Activated T-helper 1 cell treated with anti-CD3 and anti-CD28 coated beads, Interleukin-12 subunit alpha, Interleukin-12 subunit beta, Interleukin-2, Interleukin-4 antibody, amounts not matched to agents 30 ng/mL and 10 ng/mL and 1 ng/mL, durations not matched to agents 14 hours and 24 hours and 36 hours (primary cell): ENCODE results near the gene MAST2. TPM values are rescaled to one million over a fixed set of nuclear protein-coding genes. Genes with fewer than 3 reads are reported as not detected.
"Not testable (repeated sequence)": the region's sequence is repeated elsewhere in the genome, so short reads cannot be mapped to it uniquely, and the experiment has no call there.

Experiments
- DNase-seq: peaks from one replicate; pipeline ENCODE4 v3.0.0; 2021; ENCODE audit warnings: low spot score
- H3K27ac Mint-ChIP-seq: one replicate; pipeline ENCODE4 v1.8.0; 2021; ENCODE audit warnings: mild to moderate bottlenecking, mixed read lengths
- H3K27me3 Mint-ChIP-seq: one replicate; pipeline ENCODE4 v1.8.0; 2022; ENCODE audit warnings: mild to moderate bottlenecking, moderate library complexity, mixed read lengths; ENCODE audit not compliant: insufficient read depth
- H3K36me3 Mint-ChIP-seq: one replicate; pipeline ENCODE4 v1.8.0; 2021; ENCODE audit warnings: low read depth, mixed read lengths
- H3K4me1 Mint-ChIP-seq: one replicate; pipeline ENCODE4 v1.8.0; 2021; ENCODE audit warnings: low read depth, mixed read lengths
- H3K4me3 Mint-ChIP-seq: one replicate; pipeline ENCODE4 v1.8.0; 2021; ENCODE audit warnings: mild to moderate bottlenecking, moderate library complexity, mixed read lengths
- H3K9me3 Mint-ChIP-seq: one replicate; pipeline ENCODE4 v1.8.0; 2021; ENCODE audit warnings: mixed read lengths
- intact Hi-C: fragments of 100-400 bp; cut with micrococcal nuclease; formaldehyde crosslinking; loops from one replicate; pipeline ENCODE4 v1.15.1; 2024
- total RNA-seq: library from RNA; stranded (reverse); gene quantifications from 2 replicates; pipeline ENCODE4 v1.2.3, GENCODE V29; 2022

Gene MAST2
- total RNA-seq, 1 donor from 2014 or later, result 32.0 TPM

DNA sequence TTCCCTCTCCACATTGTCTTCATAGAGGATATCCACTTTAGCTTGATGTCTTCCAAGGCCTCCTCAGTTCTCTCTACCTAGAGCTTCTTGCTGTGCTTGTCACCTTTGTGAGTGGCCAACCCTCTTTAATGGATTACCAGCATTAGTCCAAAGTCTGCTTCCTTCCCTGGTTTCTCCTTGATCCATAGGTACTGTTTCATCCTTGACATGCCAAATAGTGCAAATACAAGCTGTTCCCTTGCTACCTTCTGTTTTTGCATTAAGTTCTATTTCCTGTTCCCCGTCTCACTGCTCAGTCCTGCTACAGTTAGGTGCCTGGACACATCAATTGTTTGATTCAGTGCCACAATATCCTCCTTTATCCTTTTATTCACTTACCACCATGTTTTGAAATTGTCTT lies 19.2 kb downstream of the MAST2 start:
- Mint-ChIP-seq H3K9me3 (no peaks in the 10 kb centered on the region), H3K27ac (no peak overlapping the region), H3K4me3 (no peak overlapping the region), H3K4me1 (peaks cover 5% of the 10 kb centered on the region), H3K36me3 (peaks cover 19% of the 10 kb centered on the region), H3K27me3 (no peaks in the 10 kb centered on the region)
- DNase-seq, result no peak
- intact Hi-C loops, result no loop called here

DNA sequence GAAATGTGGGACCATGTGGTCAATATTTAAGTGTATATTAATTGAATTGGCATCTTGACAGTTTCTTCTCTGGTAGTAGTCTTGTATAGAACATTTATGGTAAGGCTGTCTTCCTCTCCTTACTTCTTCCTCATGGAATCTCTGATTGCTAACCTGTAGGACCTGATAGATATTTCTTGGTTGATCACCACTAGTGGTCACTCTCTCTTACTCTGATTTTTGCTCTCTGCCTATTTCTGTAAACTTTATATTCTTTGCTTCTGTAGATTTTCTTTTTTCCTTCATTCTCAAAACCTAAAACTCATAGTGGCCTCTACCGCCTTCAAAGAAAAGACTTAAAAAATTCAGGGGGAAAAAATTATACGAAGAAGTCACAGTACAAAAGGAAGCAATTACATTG lies 21.2 kb downstream of the MAST2 start:
- Mint-ChIP-seq H3K27me3 (no peaks in the 10 kb centered on the region), H3K4me3 (no peak overlapping the region), H3K27ac (no peak overlapping the region), H3K9me3 (no peaks in the 10 kb centered on the region), H3K36me3 (peaks cover 20% of the 10 kb centered on the region), H3K4me1 (peaks cover 5% of the 10 kb centered on the region)
- intact Hi-C loops, result no loop called here
- DNase-seq, result no peak

DNA sequence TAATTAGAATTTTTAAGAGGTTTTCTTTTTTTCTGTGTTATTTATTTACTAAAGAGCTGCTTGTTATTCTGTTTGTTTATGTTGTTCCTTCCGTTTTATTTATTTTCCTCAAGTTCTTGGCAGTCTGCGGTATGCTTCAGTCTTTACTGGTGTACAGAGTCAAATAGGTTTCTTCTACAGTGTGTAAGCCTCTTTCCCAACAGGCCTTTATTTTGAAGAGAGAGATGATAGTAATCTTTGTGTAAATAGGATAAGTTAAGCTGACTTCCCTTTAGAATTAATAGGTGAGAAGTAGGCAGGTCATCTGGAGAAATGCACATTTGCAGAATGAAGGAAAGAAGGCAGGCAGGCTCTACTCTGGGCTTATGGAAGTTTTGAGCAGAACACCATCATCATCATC lies 23.8 kb downstream of the MAST2 start:
- H3K4me3 Mint-ChIP-seq, result no peak overlapping the region
- H3K27ac Mint-ChIP-seq, result no peak overlapping the region
- intact Hi-C loops, result no loop called here
- no peaks in the 10 kb centered on the region for H3K4me1 Mint-ChIP-seq
- H3K36me3 Mint-ChIP-seq, result peaks cover 26% of the 10 kb centered on the region
- no peak for DNase-seq
- no peaks in the 10 kb centered on the region for H3K9me3 Mint-ChIP-seq
- H3K27me3 Mint-ChIP-seq, result no peaks in the 10 kb centered on the region

DNA sequence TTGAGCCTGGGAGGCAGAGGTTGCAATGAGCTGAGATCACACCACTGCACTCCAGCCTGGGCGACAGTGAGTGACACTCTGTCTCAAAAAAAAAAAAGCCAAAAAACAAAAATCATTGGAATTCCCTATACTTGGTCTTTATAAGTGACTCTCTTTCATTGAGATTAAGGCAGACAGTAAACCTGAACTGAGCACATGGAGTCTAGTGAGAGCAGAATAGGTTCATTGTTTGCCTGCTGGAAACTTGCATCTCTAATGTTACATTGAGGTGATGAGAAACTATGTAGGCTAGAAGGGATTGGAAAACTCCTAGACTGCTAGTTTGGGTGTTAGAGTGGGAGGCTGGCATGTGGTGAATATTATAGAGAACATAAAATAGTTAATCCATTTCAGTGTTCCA lies 25.4 kb downstream of the MAST2 start:
- Mint-ChIP-seq H3K27me3 (no peaks in the 10 kb centered on the region), H3K9me3 (no peaks in the 10 kb centered on the region), H3K27ac (no peak overlapping the region), H3K4me1 (no peaks in the 10 kb centered on the region), H3K4me3 (no peak overlapping the region), H3K36me3 (peaks cover 28% of the 10 kb centered on the region)
- no peak for DNase-seq
- intact Hi-C loops, result no loop called here

DNA sequence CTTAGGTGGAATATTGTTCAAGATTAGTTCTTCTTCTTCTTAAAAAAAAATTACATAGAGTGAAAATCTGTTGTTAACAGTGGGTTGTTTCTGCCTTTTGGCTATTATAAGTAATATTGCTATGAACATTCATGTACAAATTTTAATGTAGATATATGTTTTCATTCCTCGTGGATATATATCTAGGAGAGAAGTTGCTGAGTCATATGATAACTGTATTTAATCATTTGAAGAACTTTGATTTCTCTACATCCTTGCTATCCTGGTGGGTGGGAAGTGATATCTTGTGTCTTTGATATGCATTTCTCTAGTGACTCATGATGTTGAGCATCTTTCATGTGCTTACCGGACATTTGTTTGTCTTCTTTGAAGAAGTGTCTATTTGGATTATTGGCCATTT lies 29.9 kb downstream of the MAST2 start:
- Mint-ChIP-seq H3K27ac (no peak overlapping the region), H3K27me3 (no peaks in the 10 kb centered on the region), H3K9me3 (no peaks in the 10 kb centered on the region), H3K36me3 (peaks cover 16% of the 10 kb centered on the region), H3K4me1 (no peaks in the 10 kb centered on the region), H3K4me3 (no peak overlapping the region)
- intact Hi-C loops, result no loop called here
- DNase-seq, result no peak

DNA sequence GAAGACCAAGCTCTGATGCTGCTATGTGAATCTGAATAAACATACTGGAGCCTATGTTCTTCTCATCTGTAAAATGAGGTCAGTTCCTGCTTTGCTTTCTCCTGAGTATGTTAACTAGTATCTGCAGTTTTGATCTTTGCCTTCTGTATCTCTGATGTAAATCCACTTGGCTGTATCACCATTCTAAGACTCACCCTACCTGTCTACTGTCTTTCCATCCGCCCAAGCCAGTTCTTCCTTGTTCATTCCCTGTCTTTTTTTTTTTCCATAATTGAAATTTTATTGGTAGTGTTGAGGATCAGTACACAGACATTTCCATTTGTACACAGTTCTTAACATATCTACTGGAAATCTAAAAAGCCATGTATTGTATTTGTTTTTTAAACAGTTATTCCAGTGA lies 31.3 kb downstream of the MAST2 start:
- no peak for DNase-seq
- no peak overlapping the region for H3K4me3 Mint-ChIP-seq

DNA sequence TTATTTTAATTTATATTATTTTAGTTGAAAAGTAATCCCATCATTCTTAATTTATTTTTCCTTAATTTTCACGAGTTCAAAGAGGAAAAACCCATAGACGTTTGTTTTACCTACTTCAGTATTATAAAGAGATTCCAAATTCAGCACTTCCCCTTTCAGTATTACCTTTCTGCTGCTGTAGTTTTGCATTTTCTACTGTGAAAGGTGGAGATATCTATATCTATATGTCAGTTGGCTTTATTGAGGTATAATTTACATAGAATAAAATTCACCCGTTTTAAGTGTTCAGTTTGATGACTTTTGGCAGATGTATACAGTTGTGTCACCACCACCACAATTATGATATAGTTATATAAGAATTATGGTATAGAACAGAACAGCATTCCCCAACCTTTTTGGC lies 33.0 kb downstream of the MAST2 start:
- no peak for DNase-seq
- Mint-ChIP-seq H3K27ac (no peak overlapping the region), H3K9me3 (no peaks in the 10 kb centered on the region), H3K27me3 (no peaks in the 10 kb centered on the region), H3K4me3 (no peak overlapping the region), H3K4me1 (no peaks in the 10 kb centered on the region), H3K36me3 (peaks cover 15% of the 10 kb centered on the region)
- intact Hi-C loops, result no loop called here

More for the DNA sequence above, 31.3 kb downstream of the MAST2 start:
- Mint-ChIP-seq H3K9me3 (no peaks in the 10 kb centered on the region), H3K36me3 (peaks cover 17% of the 10 kb centered on the region), H3K4me1 (no peaks in the 10 kb centered on the region), H3K27me3 (no peaks in the 10 kb centered on the region), H3K27ac (no peak overlapping the region)
- intact Hi-C loops, result no loop called here

DNA sequence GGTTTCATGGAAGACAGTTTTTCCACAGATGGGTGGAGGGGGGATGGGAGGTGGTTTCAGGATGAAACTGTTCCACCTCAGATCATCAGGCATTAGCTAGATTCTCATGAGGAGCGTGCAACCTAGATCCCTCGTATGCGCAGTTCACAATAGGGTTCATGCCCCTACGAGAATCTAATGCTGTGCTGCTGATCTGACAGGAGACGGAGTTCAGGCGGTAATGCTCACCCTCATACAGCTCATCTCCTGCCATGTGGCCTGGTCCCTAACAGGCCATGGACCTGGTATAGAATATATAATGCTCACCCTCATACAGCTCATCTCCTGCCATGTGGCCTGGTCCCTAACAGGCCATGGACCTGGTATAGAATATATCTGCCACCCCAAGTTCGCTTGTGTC lies 33.4 kb downstream of the MAST2 start:
- H3K9me3 Mint-ChIP-seq, H3K4me1 Mint-ChIP-seq, H3K27me3 Mint-ChIP-seq, H3K4me3 Mint-ChIP-seq, H3K27ac Mint-ChIP-seq, intact Hi-C loops, DNase-seq: not testable (repeated sequence)
- peaks cover 13% of the 10 kb centered on the region for H3K36me3 Mint-ChIP-seq

DNA sequence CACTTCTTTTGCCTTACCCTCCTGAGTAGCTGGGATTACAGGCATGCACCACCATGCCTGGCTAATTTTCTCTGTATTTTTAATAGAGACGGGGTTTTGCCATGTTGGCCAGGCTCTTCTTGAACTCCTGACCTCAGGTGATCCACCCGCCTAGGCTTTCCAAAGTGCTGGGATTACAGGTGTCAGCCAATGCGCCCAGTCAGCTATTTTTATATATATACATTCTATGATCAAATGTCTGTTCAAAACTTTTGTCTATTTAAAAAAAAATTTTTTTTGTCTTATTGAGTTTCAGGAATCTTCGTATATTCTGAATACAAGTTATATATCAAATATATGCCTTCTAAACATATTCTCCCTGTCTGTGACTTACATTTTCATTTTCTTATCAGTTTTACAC lies 34.9 kb downstream of the MAST2 start:
- DNase-seq, intact Hi-C loops, H3K4me3 Mint-ChIP-seq, H3K27me3 Mint-ChIP-seq, H3K36me3 Mint-ChIP-seq, H3K9me3 Mint-ChIP-seq, H3K27ac Mint-ChIP-seq: not testable (repeated sequence)
- H3K4me1 Mint-ChIP-seq, result peaks cover 10% of the 10 kb centered on the region

DNA sequence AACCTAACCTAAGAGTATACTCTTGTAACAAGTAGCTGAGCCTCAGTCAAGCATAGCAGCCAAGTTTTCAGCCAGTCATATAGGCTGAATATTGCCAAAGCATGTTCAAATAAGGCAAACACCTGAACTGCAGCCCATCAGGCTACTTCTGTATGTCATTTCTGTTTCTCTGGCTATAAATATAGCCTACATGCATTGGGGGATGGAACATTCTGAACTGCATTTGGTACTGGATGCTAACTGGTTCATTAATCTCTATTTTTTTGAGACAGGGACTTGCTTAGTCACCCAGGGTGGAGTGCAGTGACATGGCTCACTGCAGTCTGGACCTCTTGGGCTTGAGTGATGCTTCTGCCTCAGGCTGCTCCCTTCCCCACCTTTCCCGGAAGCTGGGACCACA lies 37.3 kb downstream of the MAST2 start:
- no peaks in the 10 kb centered on the region for H3K27me3 Mint-ChIP-seq
- no peak for DNase-seq
- no peak overlapping the region for H3K4me3 Mint-ChIP-seq
- H3K9me3 Mint-ChIP-seq, result no peaks in the 10 kb centered on the region
- intact Hi-C loops, result loop anchor here (5.0 kb wide), 2 partner anchors 193 to 253 kb away; no protein-coding TSS in a partner anchor
- H3K27ac Mint-ChIP-seq, result no peak overlapping the region
- peaks cover 7% of the 10 kb centered on the region for H3K36me3 Mint-ChIP-seq
- H3K4me1 Mint-ChIP-seq, result peaks cover 14% of the 10 kb centered on the region

DNA sequence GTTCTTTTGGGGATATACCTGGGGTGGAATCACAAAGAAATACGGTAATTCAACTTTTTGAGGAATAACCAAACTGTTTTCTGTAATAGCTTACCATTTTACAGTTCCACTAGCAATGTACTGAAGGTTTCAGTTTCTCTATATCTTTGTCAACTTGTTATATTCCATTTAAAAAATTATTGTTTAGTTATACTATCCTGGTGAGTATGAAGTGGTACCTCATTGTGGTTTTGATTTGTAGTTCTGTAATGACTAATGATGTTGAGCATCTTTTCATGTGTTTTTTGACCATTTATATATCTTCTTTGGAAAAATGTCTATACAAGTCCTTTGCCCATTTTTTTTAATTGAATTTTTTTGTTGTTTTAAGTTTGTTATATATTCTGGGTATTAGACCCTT lies 39.4 kb downstream of the MAST2 start:
- H3K4me1 Mint-ChIP-seq, result peaks cover 14% of the 10 kb centered on the region
- no peaks in the 10 kb centered on the region for H3K9me3 Mint-ChIP-seq
- H3K27ac Mint-ChIP-seq, result peak overlapping the region; percentile 70
- H3K36me3 Mint-ChIP-seq, result peaks cover 3% of the 10 kb centered on the region
- DNase-seq, result no peak
- no peak overlapping the region for H3K4me3 Mint-ChIP-seq
- intact Hi-C loops, result loop anchor here (1.0 to 5.0 kb wide), 6 partner anchors 20 to 255 kb away; partner anchors contain the start of genes GPBP1L1 and IPP
- no peaks in the 10 kb centered on the region for H3K27me3 Mint-ChIP-seq

DNA sequence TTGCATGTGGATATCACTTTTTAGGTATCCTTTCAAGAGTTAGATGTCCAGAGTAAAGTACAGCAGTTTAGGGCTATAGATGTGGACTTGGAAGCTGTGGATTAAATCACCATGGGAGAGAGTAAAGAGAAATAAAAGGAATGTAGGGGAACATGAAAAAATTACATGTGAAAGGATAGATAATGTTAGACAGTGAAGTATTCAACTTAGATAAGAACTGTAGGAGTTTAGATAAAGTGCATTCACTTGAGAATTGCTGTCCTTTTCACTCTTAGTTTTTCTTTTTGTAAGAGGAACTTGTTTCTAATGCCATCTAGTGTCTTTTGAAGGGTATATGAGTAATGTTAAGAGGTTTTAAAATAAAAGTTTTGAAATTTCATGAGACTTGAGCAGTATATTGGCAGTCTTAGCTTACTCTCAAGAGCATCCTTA lies 40.1 kb downstream of the MAST2 start:
- peak overlapping the region; percentile 1 for H3K4me3 Mint-ChIP-seq
- intact Hi-C loops, result loop anchor here (1.0 to 5.0 kb wide), 6 partner anchors 19 to 256 kb away; partner anchors contain the start of genes GPBP1L1 and IPP
- H3K36me3 Mint-ChIP-seq, result peaks cover 5% of the 10 kb centered on the region
- H3K27ac Mint-ChIP-seq, result peak overlapping the region; percentile 70
- peaks cover 14% of the 10 kb centered on the region for H3K4me1 Mint-ChIP-seq
- H3K27me3 Mint-ChIP-seq, result no peaks in the 10 kb centered on the region
- H3K9me3 Mint-ChIP-seq, result no peaks in the 10 kb centered on the region
- DNase-seq, result no peak

DNA sequence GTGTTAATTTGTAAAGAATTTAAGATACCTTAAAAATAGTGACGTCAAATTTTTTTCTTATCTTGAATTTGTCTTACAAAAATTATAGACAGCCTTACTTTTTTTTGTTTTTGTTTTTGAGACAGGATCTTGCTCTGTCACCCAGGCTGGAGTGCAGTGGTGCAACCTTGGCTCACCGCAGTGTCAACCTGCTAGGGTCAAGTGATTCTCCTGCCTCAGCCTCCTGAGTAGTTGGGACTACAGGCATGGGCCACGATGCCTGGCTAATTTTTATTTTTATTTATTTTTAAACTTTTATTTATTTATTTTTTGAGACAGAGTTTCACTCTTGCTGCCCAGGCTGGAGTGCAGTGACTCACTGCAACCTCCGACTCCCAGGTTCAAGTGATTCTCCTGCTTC lies 40.6 kb downstream of the MAST2 start:
- intact Hi-C loops, result loop anchor here (1.0 to 5.0 kb wide), 6 partner anchors 19 to 257 kb away; partner anchors contain the start of genes GPBP1L1 and IPP
- H3K4me1 Mint-ChIP-seq, result peaks cover 14% of the 10 kb centered on the region
- H3K9me3 Mint-ChIP-seq, H3K27me3 Mint-ChIP-seq, H3K4me3 Mint-ChIP-seq, DNase-seq, H3K36me3 Mint-ChIP-seq, H3K27ac Mint-ChIP-seq: not testable (repeated sequence)

DNA sequence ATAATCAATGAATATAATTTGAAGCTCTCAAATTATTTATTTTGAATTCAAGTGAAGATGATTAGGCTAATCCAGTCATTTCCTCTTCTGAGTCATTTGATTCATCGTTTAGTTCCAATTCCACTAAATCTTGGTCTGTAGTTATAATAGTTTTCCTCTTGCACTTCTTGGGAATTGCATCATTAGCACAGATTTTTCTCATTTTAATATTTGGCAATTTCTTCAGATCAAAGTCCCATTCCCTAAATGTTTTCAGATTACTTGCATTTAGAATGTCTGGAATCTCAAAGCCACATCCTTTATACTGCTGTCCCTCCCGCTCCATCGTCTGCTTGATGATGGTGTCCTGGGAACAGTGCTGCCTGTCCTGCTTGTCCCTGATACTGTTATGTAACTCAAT lies 43.5 kb downstream of the MAST2 start:
- no peak for DNase-seq
- H3K4me3 Mint-ChIP-seq, result no peak overlapping the region
- H3K27ac Mint-ChIP-seq, result no peak overlapping the region
- H3K9me3 Mint-ChIP-seq, result peaks cover 24% of the 10 kb centered on the region
- H3K27me3 Mint-ChIP-seq, result no peaks in the 10 kb centered on the region
- intact Hi-C loops, result no loop called here
- peaks cover 12% of the 10 kb centered on the region for H3K36me3 Mint-ChIP-seq
- peaks cover 14% of the 10 kb centered on the region for H3K4me1 Mint-ChIP-seq
